Mucosa of descending colon (tissue), 3 donors: ENCODE results near the gene CDK14. TPM values are rescaled to one million over a fixed set of nuclear protein-coding genes. Genes with fewer than 3 reads are reported as not detected.

Source experiments
- ATAC-seq: fragments of 200-7000 bp; cut with Tn5 transposase; one replicate; pipeline ENCODE4 v1.9.1; 2020; ENCODE audit warnings: mild to moderate bottlenecking, moderate library complexity
- DNase-seq, 3 donors: peaks; one replicate each; pipeline ENCODE4 v3.0.0-alpha.2; 2020
- H3K36me3 ChIP-seq: fragments of 200-600 bp; one replicate; pipeline ENCODE4 v1.8.0; 2021; ENCODE audit warnings: low read depth, mild to moderate bottlenecking
- H3K4me1 ChIP-seq: fragments of 200-600 bp; one replicate; pipeline ENCODE4 v1.8.0; 2021; ENCODE audit warnings: low read depth, mild to moderate bottlenecking
- H3K4me3 ChIP-seq: fragments of 200-600 bp; one replicate; pipeline ENCODE4 v1.8.0; 2021; ENCODE audit warnings: mild to moderate bottlenecking
- H3K9me3 ChIP-seq: fragments of 200-600 bp; one replicate; pipeline ENCODE4 v1.8.0; 2021; ENCODE audit warnings: mild to moderate bottlenecking
- CTCF ChIP-seq: fragments of 200-600 bp; IDR thresholded peaks from one replicate; pipeline ENCODE4 v1.8.0; 2022; ENCODE audit warnings: antibody characterized with exemption, mild to moderate bottlenecking
- intact Hi-C, 2 donors: fragments of 100-400 bp; cut with DNase I in 1 of 2; cut with micrococcal nuclease in 1 of 2; formaldehyde crosslinking; loops; one replicate each; pipeline versions ENCODE4 v1.11.0 to v1.11.1; 2022; cut with DNase I, micrococcal nuclease
- long read RNA-seq, 2 donors: library from polyadenylated mRNA; unstranded; transcript quantifications; one replicate each; pipeline ENCODE4 v2.0.0, GENCODE V29; 2019 to 2021
- total RNA-seq, 3 donors: library from RNA; stranded (reverse); fragmentation: NEBNext Ultra II Directional in 2 of 3; extraction: Animal tissue kit (Norgen Biotek cat#: 25700) in 2 of 3; gene quantifications; one replicate each; pipeline versions ENCODE4 v1.2.1 to v1.2.4, GENCODE V29; 2021 to 2023
- donor health status: DM: no; HTN: no; CAD: no; lungs with moderate emphysema.
- donor health status: DM: no; HTN: no; CAD: no.
- donor health status: DM: no; HTN: yes; CAD: no.

The CDK14 gene
- 10 to 100 TPM in 1 of 3 donors, 1 to 10 TPM in 2; 5.4 to 24.4 (median 5.6) TPM for total RNA-seq
- long read RNA-seq, donor 1, full-length matches to known transcripts = 3 of 5 reads
- long read RNA-seq, donor 1, partial matches to known transcripts = 1 of 5 reads
- long read RNA-seq, donor 1, other reads (novel, unspliced or antisense) = 1 of 5 reads
- long read RNA-seq, donor 2 = 0 reads

GRCh38 chr7:90595801-90596670 lies at the start of gene CDK14:
TSS of gene CDK14 (plus strand) at chr7:90596321. CDS start at chr7:90596628, 307 bp downstream.
- peak; percentile 92 for ATAC-seq
- H3K9me3 ChIP-seq = no peaks in the 10 kb centered on the region
- intact Hi-C loops = no loop called here
- no peaks in the 10 kb centered on the region for H3K4me1 ChIP-seq
- peak; percentile 82 to 87 (median 87) for DNase-seq
- H3K36me3 ChIP-seq = no peaks in the 10 kb centered on the region
- peak; percentile 26 for TF ChIP-seq CTCF
- peak within 1 kb of the TSS; percentile 12 for H3K4me3 ChIP-seq

GRCh38 chr7:90551036-90551435 lies 45.1 kb upstream of the CDK14 start:
- intact Hi-C loops = no loop called here
- H3K4me1 ChIP-seq = no peaks in the 10 kb centered on the region
- H3K4me3 ChIP-seq = no peak overlapping the region
- H3K9me3 ChIP-seq = no peaks in the 10 kb centered on the region
- DNase-seq (no peak), ATAC-seq (no peak)
- TF ChIP-seq CTCF = no peak
- H3K36me3 ChIP-seq = no peaks in the 10 kb centered on the region

- H3K4me3 ChIP-seq = no peak overlapping the region
- no peaks in the 10 kb centered on the region for H3K9me3 ChIP-seq
- ATAC-seq (no peak), DNase-seq (no peak)
- TF ChIP-seq CTCF = no peak
- H3K4me1 ChIP-seq = no peaks in the 10 kb centered on the region
- intact Hi-C loops = no loop called here
- H3K36me3 ChIP-seq = no peaks in the 10 kb centered on the region
These were observed 43.6 kb upstream of the CDK14 start for GRCh38 chr7:90552521-90552920.

GRCh38 chr7:90560730-90561129 lies 35.4 kb upstream of the CDK14 start:
- no peak for ATAC-seq
- intact Hi-C loops = no loop called here
- no peak for TF ChIP-seq CTCF

GRCh38 chr7:90563286-90563685 lies 32.8 kb upstream of the CDK14 start:
- DNase-seq (no peak), ATAC-seq (no peak)
- Histone ChIP-seq H3K4me3 (no peak overlapping the region), H3K9me3 (no peaks in the 10 kb centered on the region), H3K36me3 (no peaks in the 10 kb centered on the region), H3K4me1 (no peaks in the 10 kb centered on the region)
- intact Hi-C loops = no loop called here
- TF ChIP-seq CTCF = no peak

More at GRCh38 chr7:90560730-90561129, 35.4 kb upstream of the CDK14 start:
- Histone ChIP-seq H3K4me1 (no peaks in the 10 kb centered on the region), H3K4me3 (no peak overlapping the region), H3K36me3 (no peaks in the 10 kb centered on the region), H3K9me3 (no peaks in the 10 kb centered on the region)
- DNase-seq = no peak
